GM06990 (cell line): ENCODE measurements around the gene PAPOLB.

Experiments used
- DNase-seq: peaks from one replicate; pipeline ENCODE4 v3.0.0-alpha.2; 2011; ENCODE audit not compliant: insufficient read length; ENCODE audit errors: extremely low read depth
- H3K27me3 ChIP-seq: replicated peaks from 2 replicates; pipeline ENCODE4 v1.6.0; 2011; ENCODE audit warnings: low read length; ENCODE audit not compliant: control insufficient read depth, insufficient read depth
- H3K36me3 ChIP-seq: 2 replicates; pipeline ENCODE4 v1.5.1; 2011; ENCODE audit warnings: low read length; ENCODE audit not compliant: control insufficient read depth, insufficient read depth
- H3K4me3 ChIP-seq: replicated peaks from 2 replicates; pipeline ENCODE4 v1.5.1; 2011; ENCODE audit warnings: low read depth, mild to moderate bottlenecking, control low read depth, low read length
- TF ChIP-seq, protein P1 (sequence below): IDR thresholded peaks from 2 replicates; pipeline ENCODE4 v1.5.1; 2011; ENCODE audit warnings: low read length, control low read depth, mild to moderate bottlenecking, inconsistent platforms; ENCODE audit not compliant: insufficient read depth, poor library complexity, severe bottlenecking

The PAPOLB gene

DNA sequence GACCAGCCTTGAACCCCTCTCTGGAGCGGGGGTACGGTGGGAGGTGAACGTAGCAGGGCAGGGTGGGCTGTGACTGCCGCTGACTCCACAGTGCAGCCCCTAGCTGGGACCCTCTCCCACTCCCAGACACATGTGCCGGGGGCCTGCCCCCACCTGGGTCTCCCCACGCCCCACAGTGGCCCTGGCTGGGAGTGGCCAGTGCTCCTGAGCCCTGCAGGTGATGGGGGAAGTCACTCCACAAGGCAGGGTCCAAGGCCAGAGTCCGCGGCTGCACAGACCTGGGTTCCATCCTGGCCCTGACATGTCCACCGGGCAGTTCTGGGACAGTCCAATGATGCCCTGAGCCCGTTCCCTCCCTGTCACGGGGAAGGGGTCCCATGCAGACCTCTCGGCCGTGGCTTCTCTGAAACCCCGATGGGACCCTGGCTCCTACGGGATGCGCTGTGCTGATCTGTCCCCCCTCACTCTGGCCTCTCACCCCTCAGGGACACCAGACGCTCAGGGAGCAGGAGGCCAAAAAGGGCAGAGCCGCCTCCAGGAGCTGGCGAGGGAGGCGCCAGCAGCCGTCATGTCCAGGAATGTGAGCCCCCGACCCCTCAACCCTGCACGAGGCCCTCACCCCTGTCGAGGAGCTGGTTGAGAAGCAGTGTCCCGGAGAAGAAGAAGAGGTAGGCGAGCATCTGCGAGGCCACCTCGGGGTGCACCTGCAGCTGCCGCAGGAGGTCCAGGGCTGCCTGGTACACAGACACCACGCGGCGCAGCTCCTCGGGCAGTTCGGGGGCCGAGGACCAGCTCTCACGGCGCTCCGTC is 46.0 kb downstream of the PAPOLB start:
- no peak for DNase-seq
- Histone ChIP-seq H3K36me3 (no peaks in the 10 kb centered on the region), H3K4me3 (no peak overlapping the region), H3K27me3 (no peaks in the 10 kb centered on the region)
- TF ChIP-seq, protein P1, sequence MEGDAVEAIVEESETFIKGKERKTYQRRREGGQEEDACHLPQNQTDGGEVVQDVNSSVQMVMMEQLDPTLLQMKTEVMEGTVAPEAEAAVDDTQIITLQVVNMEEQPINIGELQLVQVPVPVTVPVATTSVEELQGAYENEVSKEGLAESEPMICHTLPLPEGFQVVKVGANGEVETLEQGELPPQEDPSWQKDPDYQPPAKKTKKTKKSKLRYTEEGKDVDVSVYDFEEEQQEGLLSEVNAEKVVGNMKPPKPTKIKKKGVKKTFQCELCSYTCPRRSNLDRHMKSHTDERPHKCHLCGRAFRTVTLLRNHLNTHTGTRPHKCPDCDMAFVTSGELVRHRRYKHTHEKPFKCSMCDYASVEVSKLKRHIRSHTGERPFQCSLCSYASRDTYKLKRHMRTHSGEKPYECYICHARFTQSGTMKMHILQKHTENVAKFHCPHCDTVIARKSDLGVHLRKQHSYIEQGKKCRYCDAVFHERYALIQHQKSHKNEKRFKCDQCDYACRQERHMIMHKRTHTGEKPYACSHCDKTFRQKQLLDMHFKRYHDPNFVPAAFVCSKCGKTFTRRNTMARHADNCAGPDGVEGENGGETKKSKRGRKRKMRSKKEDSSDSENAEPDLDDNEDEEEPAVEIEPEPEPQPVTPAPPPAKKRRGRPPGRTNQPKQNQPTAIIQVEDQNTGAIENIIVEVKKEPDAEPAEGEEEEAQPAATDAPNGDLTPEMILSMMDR: peak; percentile 27

DNA sequence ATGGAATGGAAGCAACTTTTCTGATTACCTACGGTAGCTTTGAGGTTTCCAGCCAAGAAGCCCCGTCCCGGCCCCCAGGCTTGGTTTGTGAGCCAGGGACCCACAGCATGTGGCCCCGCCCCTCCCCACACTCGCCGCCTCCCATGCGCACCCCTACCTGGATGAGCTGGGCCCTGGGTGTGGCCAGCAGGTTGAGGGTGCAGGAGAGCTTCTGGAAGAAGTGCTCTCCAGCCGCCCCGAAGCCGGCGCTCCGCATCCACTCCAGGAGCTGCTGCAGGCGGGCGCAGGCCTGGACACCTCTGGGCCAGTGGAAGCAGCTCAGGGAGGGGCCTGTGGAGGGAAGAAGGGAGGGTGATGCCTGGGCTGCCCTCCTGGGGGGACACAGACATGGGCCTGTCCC is 46.7 kb downstream of the PAPOLB start:
- DNase-seq: no peak
- Histone ChIP-seq H3K4me3 (no peak overlapping the region), H3K36me3 (no peaks in the 10 kb centered on the region), H3K27me3 (no peaks in the 10 kb centered on the region)
- TF ChIP-seq, protein P1: no peak

DNA sequence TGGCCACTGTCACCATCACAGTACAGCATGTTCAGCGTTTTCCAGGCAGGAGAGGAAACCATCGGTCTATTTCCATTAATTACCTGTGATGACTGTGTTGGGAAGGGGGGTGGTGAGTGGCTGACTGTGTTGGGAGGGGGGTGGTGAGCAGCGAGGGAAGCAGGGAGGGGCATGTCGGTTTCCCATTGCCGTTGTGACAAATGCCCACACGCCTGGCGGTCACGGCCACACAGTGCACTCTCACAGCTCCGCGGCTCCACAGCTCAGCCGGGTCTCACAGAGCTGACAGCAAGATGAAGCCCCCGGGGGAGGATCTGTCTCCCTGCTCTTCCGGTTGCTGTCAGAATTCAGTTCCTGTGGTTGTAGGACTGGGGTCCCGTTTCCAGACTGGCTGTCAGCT is 47.4 kb downstream of the PAPOLB start:
- TF ChIP-seq, protein P1: no peak
- no peaks in the 10 kb centered on the region for H3K27me3 ChIP-seq

DNA sequence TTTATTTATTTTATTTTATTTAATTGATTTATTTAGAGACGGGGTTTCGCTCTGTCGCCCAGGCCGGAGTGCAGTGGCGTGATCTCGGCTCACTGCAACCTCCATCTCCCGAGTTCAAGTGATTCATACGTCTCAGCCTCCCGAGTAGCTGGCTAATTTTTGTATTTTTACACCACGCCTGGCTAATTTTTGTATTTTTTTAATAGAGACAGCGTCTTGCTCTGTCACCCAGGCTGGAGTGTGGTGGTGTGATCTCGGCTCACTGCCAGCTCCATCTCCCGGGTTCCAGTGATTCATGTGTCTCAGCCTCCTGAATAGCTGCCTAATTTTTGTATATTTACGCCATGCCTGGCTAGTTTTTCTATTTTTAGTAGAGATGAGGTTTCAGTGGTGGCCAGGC is 52.2 kb downstream of the PAPOLB start:
- Histone ChIP-seq H3K27me3 (no peaks in the 10 kb centered on the region), H3K4me3 (no peak overlapping the region), H3K36me3 (no peaks in the 10 kb centered on the region)
- TF ChIP-seq, protein P1: no peak
- no peak for DNase-seq

More for the DNA sequence above, 47.4 kb downstream of the PAPOLB start:
- Histone ChIP-seq H3K36me3 (no peaks in the 10 kb centered on the region), H3K4me3 (no peak overlapping the region)
- no peak for DNase-seq

DNA sequence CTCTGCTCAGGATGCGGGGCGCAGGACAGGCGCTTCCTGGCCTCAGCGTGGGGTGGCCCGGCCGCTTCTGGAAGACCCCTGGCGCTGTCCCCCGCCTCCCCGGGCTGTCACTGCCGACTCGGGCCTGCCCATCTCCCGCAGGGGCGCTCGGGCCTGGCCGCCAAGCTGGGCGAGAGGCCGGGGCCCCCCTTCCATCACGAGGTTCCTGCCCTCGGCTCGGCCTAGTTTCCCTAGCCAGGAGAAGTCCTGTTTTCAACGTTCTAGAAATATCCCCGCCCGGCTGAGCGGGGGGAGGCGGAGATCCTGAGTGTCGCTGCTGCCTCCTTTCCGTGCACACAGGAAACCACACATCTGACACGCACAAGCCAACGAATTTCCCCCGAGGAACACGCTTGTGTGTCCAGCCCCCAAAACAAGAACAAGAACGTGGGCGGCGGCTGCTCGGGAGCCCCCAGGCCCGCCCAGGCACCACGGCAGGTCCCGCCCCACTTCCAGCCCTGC is 52.7 kb downstream of the PAPOLB start:
- Histone ChIP-seq H3K4me3 (peak overlapping the region; percentile 13; the same call in 1 of the 2 replicates), H3K27me3 (no peaks in the 10 kb centered on the region), H3K36me3 (no peaks in the 10 kb centered on the region)
- TF ChIP-seq, protein P1: no peak
- no peak for DNase-seq
